HTERT RPE-1 (cell line): ENCODE measurements around the gene MEGF11.

Experiments used
- in situ Hi-C: fragments of 300-500 bp; cut with MboI; formaldehyde crosslinking; loops from 4 replicates; pipeline ENCODE4 v1.14.3; 2020; ENCODE audit warnings: low sequenced_read_pairs

The MEGF11 gene

GRCh38 chr15:66240240-66240794 is 13.2 kb downstream of the MEGF11 start:
- in situ Hi-C loops = no loop called here

GRCh38 chr15:66239514-66239913 is 14.0 kb downstream of the MEGF11 start:
- in situ Hi-C loops = no loop called here

- in situ Hi-C loops = no loop called here
These were observed 15.2 kb downstream of the MEGF11 start for GRCh38 chr15:66238318-66238717.

DNA sequence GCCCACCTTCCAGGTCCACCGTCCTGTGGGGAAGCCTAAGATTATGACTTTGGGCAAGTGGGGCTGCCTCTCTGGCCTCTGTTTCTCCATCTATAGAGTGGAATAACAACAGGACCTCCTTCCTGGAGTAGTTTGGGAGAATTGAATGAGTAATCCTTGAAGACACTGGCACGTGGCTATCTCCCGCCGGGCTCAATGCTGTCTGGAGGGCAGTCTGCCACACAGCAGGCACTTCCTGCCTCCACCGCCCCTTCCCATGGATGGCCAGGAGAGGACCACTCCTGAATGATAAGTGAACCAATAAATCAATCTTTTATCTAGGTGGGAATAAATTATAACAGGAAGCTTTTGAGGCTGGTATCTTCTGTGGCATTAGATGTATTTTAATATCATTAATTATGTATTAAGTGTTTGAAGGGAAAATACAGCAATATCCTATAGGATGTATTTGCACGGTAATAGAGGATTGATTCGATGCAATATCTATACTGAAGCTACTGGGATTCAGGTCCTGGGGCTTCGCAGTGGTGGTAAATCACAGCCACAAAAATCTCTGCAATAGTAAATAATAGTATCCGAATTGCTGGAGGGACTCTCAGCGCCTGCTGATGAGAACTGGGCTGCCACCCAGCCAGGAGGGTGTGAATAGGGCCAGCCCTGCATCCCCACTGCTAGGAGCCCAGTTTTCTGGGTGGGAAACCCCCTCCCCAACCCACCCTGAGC is 15.9 kb downstream of the MEGF11 start:
- in situ Hi-C loops = no loop called here

DNA sequence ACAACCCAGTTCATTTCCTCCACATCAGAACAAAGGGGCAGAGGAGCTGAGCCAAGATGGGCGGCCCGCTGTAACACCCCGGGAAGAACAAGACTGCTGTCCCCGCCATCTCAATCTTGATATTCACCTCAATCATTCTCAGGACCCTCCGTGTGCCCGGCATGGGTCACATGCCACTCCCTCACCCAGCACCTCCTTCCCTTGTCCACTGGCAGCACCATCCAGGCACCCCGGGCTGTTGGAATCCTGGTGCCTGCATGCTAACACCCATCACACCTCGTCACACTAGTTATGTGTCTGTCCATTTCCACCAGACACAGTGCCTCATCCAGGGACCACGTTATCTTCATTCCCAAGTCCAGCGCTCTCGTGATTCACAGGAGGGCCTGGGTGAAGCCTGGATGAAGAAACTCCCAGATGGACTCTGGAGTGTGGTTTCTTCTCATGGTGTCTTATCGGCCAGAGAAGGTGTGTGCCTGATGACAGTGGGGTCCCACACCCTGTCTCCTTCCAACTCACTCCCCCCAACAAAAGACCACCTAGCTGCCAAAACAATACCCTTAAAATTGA is 16.7 kb downstream of the MEGF11 start:
- in situ Hi-C loops = no loop called here

DNA sequence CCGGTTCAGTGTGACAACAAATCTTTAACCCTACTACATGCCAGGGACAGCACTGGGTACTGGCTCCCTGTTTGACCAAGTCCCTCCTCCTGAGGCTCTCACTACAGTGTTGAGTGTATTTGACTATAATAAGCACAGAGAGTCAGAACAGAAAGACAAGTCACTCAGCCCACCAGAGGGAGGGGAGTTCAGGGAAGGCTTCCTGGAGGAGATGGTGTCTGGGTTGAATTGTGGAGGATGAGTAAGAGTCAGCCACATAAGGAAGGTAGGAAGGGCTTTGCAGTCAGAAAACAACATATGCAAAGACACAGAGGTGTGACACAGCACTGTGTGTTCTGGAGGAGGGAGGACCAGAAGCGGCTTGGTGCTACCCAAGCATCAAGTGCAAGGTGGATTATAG is 17.7 kb downstream of the MEGF11 start:
- in situ Hi-C loops = no loop called here

- in situ Hi-C loops = no loop called here
These were observed 18.8 kb downstream of the MEGF11 start for GRCh38 chr15:66234798-66235197.

DNA sequence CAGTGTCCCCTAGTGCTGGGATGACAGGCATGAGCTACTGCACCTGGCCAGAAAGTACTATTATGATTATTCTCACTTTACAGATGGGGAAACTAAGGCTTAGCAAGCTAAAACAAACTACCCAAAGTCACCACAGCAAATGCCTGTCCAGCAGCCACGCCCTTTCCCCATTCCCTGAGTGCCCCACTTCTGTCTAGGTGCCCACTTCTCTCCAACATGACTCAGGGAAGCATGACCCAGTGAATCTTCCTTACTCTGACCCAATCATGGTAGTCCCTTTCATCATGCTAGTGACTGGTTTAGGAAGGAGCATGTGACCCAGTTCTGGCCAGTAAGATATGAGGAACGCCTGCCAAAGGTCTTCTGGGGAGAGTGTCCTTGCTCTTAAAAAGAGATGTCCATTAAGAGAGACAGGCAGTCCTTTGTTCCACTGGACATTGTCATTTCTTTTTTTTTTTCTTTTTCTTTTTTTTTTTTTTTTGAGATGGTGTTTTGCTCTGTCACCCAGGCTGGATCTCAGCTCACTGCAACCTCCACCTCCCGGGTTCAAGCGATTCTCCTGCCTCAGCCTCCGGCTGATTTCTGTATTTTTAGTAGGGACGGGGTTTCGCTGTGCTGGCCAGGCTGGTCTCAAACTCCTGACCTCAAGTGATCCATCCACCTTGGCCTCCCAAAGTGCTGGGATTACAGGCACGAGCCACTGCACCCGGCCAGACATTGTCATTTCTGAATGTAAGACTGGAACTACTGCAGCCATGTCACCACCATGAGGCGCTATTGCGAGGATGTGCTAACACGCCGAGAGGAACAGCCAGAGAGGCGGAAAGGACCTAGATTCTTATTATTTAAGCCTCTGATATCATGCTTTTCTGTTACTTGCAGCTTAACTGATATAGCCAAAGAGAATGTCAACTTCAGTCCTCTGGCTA is 19.8 kb downstream of the MEGF11 start:
- in situ Hi-C loops = no loop called here

DNA sequence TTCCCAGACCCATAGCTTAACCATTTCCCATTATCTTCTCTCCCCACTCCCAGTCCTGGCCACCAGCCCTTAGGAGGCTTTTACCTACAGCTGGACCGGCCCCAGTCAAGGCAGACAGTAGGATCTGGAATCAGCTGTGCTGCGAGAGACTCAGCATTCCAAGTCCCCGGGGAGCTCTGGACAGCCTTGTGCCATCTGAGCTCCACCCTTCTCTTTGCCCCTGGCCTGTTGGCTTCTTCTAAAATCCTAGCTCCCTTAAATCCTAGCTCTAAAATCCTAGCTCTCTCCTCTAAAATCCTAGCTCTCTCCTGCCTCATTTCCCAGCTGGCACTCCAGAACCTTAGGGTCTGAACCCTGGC is 21.3 kb downstream of the MEGF11 start:
- in situ Hi-C loops = no loop called here

DNA sequence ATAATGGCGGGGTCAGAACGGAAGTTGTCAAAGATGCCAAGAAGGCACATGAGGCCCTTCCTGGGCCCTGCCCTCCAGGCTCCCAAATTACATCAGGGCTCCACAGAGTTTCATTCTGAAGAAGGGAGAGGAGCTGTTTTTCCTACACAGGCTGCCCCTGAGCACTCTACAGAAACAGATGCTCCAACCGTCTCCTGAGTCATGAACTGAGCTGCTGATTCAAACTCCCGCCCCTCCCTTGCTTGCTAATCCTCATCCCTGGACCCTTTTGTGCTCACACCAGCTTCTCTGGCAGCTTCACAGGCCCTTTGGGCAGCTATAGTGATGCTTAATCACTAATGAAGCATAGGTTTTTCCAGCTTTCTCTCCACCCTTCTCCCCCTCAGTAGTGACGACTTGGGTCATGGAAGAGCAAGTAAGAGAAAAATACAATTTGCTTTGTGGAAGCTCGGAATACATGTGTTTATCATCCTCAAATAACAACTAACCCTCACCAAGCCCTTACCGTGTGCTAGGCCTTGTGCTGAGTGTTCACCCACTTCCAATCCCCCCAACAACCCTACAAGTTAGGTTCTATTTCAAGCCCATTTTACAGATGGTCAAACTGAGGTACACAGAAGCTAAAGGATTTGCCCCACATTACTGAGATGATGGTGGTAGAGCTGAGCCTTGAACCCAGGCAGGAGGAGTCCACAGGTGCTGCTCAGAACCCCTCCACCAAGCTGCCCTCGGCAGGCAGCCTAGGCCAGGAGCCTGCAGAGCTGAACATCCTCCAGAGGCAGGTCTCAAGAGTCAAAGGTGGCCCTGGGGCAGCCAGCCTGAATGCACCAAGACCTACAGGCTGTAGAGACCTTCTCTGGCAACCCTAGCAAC is 21.9 kb downstream of the MEGF11 start:
- in situ Hi-C loops = no loop called here

DNA sequence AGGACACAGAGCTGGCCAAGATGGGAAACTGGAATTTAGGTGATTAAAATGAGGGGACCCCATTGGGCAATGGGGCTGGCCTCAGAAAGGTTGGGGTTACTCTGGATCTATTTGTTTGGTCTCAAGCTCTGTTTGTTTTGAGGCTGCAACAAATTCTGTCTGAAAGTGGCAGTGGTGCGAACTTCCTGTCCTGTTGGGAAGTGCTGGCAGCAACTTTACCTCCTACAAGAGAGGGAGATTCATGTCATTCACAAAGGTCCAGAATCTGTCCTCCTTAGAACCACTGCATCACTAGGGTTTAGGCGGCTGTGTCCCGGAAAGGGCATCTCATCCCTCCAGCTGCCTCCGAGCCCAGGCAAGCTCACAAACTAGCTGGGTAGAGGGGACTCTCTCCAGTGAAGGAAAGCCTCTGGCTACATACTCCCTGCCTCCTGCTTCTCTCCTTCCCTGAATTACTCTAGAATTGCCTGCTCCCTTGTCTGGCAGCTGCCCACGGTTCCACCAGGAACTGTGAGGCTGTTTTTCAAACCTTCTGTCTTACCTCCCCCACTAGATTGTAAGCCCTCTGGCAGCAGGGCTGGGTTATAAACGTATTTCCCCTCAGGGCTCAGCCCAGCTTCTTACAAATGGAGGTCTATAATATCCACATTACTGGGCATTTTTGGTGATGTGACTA is 23.6 kb downstream of the MEGF11 start:
- in situ Hi-C loops = no loop called here

DNA sequence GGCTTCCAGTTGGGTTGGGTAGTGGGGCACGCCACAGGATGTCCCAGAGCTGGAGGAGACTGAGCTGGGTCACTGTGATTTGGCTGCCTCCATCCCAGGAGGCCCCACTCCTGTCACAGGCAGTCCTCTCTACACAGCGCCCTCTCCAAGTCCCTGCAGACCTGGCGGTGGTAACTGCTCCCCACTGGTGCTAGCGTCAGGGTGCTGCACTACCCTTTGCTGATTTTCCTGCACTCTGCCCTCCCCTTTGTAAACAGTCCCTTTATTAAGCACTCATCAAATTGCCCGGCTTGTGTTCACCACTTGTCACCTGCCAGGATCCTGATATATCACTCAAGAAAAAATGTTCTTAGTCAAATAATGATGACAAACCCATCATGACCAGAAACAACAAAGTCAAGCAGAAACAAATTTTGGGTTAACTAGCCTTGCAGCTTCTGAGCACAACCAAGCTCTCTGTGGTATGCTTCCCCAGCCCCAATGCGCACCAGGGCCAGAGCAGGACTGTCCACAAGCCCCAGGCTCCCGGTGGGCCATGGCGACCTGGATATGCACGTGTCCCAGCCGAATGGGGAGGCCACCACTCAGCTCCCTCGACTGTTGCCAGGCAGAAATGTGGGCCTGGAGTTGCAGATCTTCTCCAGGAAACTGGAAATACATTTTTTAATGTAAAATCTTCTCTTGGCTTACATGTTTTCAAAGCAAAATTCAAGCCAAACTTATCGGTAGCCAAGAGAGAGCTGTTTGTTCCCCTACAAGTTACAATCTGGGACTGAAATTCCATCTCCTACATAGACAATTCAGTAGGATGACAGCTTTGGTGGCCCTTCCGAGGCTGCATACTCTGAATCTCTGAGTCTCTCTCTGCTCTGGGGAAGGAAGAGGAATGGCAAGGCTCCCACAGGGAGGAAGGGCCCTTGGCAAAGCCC is 24.5 kb downstream of the MEGF11 start:
- in situ Hi-C loops = no loop called here

- in situ Hi-C loops = no loop called here
These were observed 26.8 kb downstream of the MEGF11 start for GRCh38 chr15:66226736-66227135.

DNA sequence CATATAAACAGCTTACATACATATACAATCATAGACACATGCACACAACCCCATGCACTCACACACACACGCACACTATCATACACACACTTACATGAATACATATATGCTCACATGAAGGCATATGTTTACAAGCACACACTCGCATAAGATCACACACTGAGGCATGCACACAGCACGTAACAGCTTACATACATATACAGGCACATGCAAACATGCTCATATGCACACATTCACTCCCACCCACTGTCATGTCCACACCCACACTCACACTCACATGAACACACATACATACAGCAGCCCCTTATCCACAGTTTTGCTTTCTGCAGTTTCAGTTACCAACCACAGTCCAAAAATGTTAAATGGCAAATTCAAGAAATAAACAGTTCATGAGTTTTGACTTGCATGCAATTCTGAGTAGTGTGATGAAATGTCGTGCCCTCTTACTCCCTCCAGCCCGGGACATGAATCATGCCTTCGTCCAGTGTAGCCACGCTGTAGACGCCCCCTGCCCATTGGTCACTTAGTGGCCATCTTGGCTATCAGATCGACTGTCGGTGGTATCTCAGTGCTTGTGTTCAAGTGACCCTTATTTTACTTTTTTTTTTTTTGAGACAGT is 27.8 kb downstream of the MEGF11 start:
- in situ Hi-C loops = no loop called here

DNA sequence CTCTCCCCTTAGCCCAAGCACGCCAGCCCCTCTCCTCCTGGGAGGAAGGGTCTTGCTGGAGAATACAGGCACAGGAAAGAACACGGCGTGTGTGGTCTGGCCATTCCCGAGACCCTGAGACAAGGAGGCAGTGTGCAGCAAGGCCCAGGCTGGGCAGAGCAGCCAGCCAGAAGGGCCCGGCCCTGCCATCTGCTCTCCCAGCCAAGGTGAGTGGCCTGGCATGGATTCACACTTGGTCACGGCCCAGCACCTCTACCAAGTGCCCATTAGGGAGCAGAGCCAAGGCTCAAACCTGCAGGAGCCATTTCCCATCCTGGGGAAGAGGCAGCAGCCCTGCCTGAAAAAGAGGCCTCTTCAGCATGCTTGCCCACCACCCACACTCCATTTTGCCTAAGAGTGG is 28.6 kb downstream of the MEGF11 start:
- in situ Hi-C loops = no loop called here

DNA sequence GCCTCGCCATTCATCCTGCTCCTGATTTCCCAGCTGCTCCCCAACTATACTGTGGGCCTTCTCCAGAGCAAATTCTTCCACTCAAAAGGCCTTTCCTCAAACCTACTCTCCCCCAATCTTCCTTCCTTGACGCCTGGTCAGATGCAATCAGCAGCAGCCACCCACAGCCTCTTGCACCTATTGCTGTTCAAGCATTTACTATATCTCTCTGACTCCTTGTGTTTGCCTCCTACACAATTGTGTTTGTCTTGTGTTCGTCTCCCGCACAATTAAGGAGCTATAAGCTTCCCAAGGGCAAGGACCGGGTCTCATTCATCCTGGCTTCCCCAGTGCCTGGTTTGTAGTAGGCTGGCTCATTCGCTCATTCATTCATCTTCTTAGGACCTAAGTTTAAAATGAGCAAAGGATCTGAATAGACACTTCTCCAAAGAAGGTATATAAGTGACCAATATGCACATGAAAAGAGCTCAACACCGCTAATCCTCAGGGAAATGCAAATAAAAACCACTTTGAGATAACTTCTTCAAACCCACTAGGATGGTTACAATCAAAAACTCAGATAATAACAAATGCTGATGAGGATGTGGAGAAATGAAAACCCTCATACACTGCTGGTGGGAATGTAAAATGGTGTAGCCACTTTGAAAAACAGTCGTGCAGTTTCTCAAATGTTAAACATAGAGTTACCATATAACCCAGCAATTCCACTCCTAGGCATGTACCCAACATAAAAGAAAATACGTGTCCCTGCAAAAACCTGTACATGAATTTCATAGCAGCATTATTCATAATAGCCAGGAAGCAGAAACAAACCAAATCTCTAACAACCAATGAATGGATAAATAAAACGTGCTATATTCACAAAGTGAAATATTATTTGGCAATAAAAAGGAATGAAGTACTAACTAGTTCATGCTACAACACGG is 31.0 kb downstream of the MEGF11 start:
- in situ Hi-C loops = no loop called here

- in situ Hi-C loops = no loop called here
These were observed 32.4 kb downstream of the MEGF11 start for GRCh38 chr15:66221126-66221525.

DNA sequence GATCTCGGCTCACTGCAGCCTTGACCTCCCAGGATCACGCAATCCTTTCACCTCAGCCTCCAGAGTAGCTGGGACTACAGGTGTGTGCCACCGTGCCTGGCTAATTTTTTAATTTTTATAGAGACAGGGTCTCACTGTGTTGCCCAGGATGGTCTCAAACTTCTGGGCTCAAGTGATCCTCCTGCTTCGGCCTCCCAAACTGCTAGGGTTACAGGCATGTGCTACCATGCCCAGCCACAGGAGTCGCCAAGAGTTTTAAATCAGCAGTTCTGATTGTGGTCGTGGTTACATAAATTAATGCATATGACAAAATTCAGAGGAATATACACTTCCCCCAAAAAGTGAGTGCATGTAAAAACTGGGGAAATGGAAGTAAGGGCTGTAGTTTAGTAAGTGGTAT is 32.9 kb downstream of the MEGF11 start:
- in situ Hi-C loops = no loop called here
